ENCODE results near the gene PIF1.

DNA sequence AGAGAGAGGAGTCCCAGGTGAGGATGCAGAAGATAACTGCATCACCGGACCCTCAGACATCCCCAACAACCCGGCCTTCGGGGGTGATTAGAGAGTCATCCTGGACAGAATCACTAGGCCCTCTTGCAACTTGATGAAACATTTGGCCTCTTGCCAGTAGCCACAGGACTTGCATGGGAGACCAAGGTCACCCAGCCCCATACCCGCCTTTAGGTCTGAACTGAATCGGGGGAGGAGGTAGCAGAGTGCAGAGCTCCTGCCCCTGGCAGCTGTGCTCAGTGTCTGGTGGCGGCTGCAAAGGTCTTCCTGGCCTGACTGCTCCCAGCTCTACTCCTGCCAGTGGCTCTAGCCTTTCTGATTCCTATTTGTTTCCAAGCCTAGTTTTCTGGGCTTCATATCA, 12.4 kb downstream of the PIF1 start:
- TF ChIP-seq, protein P1, sequence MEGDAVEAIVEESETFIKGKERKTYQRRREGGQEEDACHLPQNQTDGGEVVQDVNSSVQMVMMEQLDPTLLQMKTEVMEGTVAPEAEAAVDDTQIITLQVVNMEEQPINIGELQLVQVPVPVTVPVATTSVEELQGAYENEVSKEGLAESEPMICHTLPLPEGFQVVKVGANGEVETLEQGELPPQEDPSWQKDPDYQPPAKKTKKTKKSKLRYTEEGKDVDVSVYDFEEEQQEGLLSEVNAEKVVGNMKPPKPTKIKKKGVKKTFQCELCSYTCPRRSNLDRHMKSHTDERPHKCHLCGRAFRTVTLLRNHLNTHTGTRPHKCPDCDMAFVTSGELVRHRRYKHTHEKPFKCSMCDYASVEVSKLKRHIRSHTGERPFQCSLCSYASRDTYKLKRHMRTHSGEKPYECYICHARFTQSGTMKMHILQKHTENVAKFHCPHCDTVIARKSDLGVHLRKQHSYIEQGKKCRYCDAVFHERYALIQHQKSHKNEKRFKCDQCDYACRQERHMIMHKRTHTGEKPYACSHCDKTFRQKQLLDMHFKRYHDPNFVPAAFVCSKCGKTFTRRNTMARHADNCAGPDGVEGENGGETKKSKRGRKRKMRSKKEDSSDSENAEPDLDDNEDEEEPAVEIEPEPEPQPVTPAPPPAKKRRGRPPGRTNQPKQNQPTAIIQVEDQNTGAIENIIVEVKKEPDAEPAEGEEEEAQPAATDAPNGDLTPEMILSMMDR (conservative IDR thresholded peaks at IDR 0.05; ENCODE audit: low read length), result no peak
- no peak for TF ChIP-seq EZH2phosphoT487 (IDR thresholded peaks at IDR 0.05; ENCODE audit: borderline replicate concordance, low read depth, low read length)
